Liver (tissue), 9 donors: ENCODE measurements around the gene TSC22D3. TPM values are rescaled to one million over a fixed set of nuclear protein-coding genes. Genes with fewer than 3 reads are reported as not detected.

Source experiments
- DNase-seq: peaks from one replicate; pipeline ENCODE4 v3.0.0-alpha.2; 2017; ENCODE audit warnings: low spot score
- H3K27ac ChIP-seq, 2 donors: one replicate each; pipeline ENCODE4 v1.7.0; 2013; ENCODE audit warnings: inconsistent platforms in 2 of 2, low read length in 2 of 2, control low read depth in 1 of 2, low read depth in 1 of 2, mild to moderate bottlenecking in 1 of 2
- H3K27me3 ChIP-seq, 4 donors: one replicate each; pipeline versions ENCODE4 v1.6.1 to v1.7.0; 2013; ENCODE audit warnings: low read length in 3 of 4, inconsistent platforms in 1 of 4, mild to moderate bottlenecking in 1 of 4, moderate library complexity in 1 of 4; ENCODE audit not compliant: control insufficient read depth in 4 of 4, insufficient read depth in 4 of 4
- H3K36me3 ChIP-seq, 4 donors: one replicate each; pipeline versions ENCODE4 v1.6.1 to v1.7.0; 2013; ENCODE audit warnings: low read length in 3 of 4, mild to moderate bottlenecking in 3 of 4, low read depth in 1 of 4, moderate library complexity in 1 of 4; ENCODE audit not compliant: control insufficient read depth in 4 of 4, insufficient read depth in 3 of 4
- H3K4me1 ChIP-seq, 4 donors: one replicate each; pipeline versions ENCODE4 v1.6.1 to v1.7.0; 2013; ENCODE audit warnings: low read length in 3 of 4, mild to moderate bottlenecking in 3 of 4, moderate library complexity in 1 of 4; ENCODE audit not compliant: control insufficient read depth in 4 of 4, insufficient read depth in 4 of 4
- H3K4me3 ChIP-seq, 3 donors: one replicate each; pipeline versions ENCODE4 v1.6.1 to v1.7.0; 2013; ENCODE audit warnings: low read length in 3 of 3, control low read depth in 1 of 3, low read depth in 1 of 3, mild to moderate bottlenecking in 1 of 3
- H3K9ac ChIP-seq, 2 donors: one replicate each; pipeline ENCODE4 v1.7.0; 2013; ENCODE audit warnings: low read length in 2 of 2, mild to moderate bottlenecking in 2 of 2, moderate library complexity in 2 of 2, control low read depth in 1 of 2, low read depth in 1 of 2
- H3K9me3 ChIP-seq, 4 donors: one replicate each; pipeline versions ENCODE4 v1.6.1 to v1.7.0; 2013; ENCODE audit warnings: low read length in 3 of 4; ENCODE audit not compliant: control insufficient read depth in 4 of 4
- CTCF ChIP-seq: fragments of 150-350 bp; IDR thresholded peaks from 2 replicates; pipeline ENCODE4 v1.5.1; 2017; ENCODE audit warnings: improper control_type of control experiment, low read depth, low read length; ENCODE audit not compliant: missing input control
- EGR1 ChIP-seq, 2 donors: IDR thresholded peaks; 2 replicates each; pipeline ENCODE4 v1.6.1; 2016 to 2018; ENCODE audit warnings: antibody characterized with exemption in 2 of 2, low read depth in 2 of 2
- FOXA1 ChIP-seq: IDR thresholded peaks from 2 replicates; pipeline ENCODE4 v1.6.1; 2016; ENCODE audit warnings: antibody characterized with exemption
- FOXA2 ChIP-seq: IDR thresholded peaks from 2 replicates; pipeline ENCODE4 v1.6.1; 2016; ENCODE audit warnings: antibody characterized with exemption
- GABPA ChIP-seq, 2 donors: IDR thresholded peaks in 1 of 2; conservative IDR thresholded peaks in 1 of 2; 2 replicates each; pipeline ENCODE4 v1.6.1; 2016; ENCODE audit warnings: antibody characterized with exemption in 2 of 2, mild to moderate bottlenecking in 1 of 2, moderate library complexity in 1 of 2
- HNF4A ChIP-seq, 2 donors: conservative IDR thresholded peaks; 2 replicates each; pipeline ENCODE4 v1.6.1; 2016; ENCODE audit warnings: antibody characterized with exemption in 2 of 2, mild to moderate bottlenecking in 2 of 2
- HNF4G ChIP-seq: IDR thresholded peaks from 2 replicates; pipeline ENCODE4 v1.6.1; 2016; ENCODE audit warnings: antibody characterized with exemption
- JUND ChIP-seq, 2 donors: IDR thresholded peaks; 2 replicates each; pipeline ENCODE4 v1.6.1; 2016; ENCODE audit warnings: antibody characterized with exemption in 2 of 2
- MAX ChIP-seq: IDR thresholded peaks from 2 replicates; pipeline ENCODE4 v1.6.1; 2016; ENCODE audit warnings: antibody characterized with exemption
- NR2F2 ChIP-seq: IDR thresholded peaks from 2 replicates; pipeline ENCODE4 v1.6.1; 2016; ENCODE audit warnings: antibody characterized with exemption
- RAD21 ChIP-seq, 2 donors: IDR thresholded peaks; 2 replicates each; pipeline ENCODE4 v1.6.1; 2016; ENCODE audit warnings: antibody characterized with exemption in 2 of 2, mild to moderate bottlenecking in 2 of 2
- REST ChIP-seq: IDR thresholded peaks from 2 replicates; pipeline ENCODE4 v1.6.1; 2016; ENCODE audit warnings: antibody characterized with exemption, mild to moderate bottlenecking
- RXRA ChIP-seq, 2 donors: IDR thresholded peaks; 2 replicates each; pipeline ENCODE4 v1.6.1; 2017 to 2018; ENCODE audit warnings: antibody characterized with exemption in 2 of 2, mild to moderate bottlenecking in 1 of 2
- SP1 ChIP-seq: IDR thresholded peaks from 2 replicates; pipeline ENCODE4 v1.6.1; 2018; ENCODE audit warnings: antibody characterized with exemption, mild to moderate bottlenecking
- TAF1 ChIP-seq: conservative IDR thresholded peaks from 2 replicates; pipeline ENCODE4 v1.6.1; 2016; ENCODE audit warnings: antibody characterized with exemption, mild to moderate bottlenecking
- YY1 ChIP-seq: IDR thresholded peaks from 2 replicates; pipeline ENCODE4 v1.6.1; 2016; ENCODE audit warnings: antibody characterized with exemption, mild to moderate bottlenecking
- WGBS: extraction: QIAGEN DNeasy Blood & Tissue Kit; methylation state at CpG from one replicate; pipeline ENCODE4 v1.1.7; 2013; 5-methylcytosine and 5-hydroxymethylcytosine counted together
- polyA plus RNA-seq, 2 donors: library from polyadenylated mRNA; stranded (reverse) in 1 of 2; unstranded in 1 of 2; fragments of 200-250 nt in 1 of 2; fragments of >200 nt in 1 of 2; fragmentation: Nextera tagmentation in 1 of 2; extraction: Ambion mirVana in 1 of 2; gene quantifications; one replicate each; pipeline versions ENCODE4 v1.2.1 to v1.2.3, GENCODE V29; 2013 to 2015
- total RNA-seq, 2 donors: library from RNA; depleted of rRNA; stranded (reverse); fragments of >200 nt; gene quantifications; one replicate each; pipeline ENCODE4 v1.2.3, GENCODE V29; 2014
- TF ChIP-seq, protein P1 (sequence below): IDR thresholded peaks from 2 replicates; pipeline ENCODE4 v1.6.1; 2016; ENCODE audit warnings: antibody characterized with exemption
- donor health status: healthy.
- donor health status: healthy.
- donor health status: healthy.
- donor health status: healthy.
- donor health status: healthy.

The TSC22D3 gene
- total and polyA plus RNA-seq, 4 donors: 10.5 to 128 (median 48.1) TPM

DNA sequence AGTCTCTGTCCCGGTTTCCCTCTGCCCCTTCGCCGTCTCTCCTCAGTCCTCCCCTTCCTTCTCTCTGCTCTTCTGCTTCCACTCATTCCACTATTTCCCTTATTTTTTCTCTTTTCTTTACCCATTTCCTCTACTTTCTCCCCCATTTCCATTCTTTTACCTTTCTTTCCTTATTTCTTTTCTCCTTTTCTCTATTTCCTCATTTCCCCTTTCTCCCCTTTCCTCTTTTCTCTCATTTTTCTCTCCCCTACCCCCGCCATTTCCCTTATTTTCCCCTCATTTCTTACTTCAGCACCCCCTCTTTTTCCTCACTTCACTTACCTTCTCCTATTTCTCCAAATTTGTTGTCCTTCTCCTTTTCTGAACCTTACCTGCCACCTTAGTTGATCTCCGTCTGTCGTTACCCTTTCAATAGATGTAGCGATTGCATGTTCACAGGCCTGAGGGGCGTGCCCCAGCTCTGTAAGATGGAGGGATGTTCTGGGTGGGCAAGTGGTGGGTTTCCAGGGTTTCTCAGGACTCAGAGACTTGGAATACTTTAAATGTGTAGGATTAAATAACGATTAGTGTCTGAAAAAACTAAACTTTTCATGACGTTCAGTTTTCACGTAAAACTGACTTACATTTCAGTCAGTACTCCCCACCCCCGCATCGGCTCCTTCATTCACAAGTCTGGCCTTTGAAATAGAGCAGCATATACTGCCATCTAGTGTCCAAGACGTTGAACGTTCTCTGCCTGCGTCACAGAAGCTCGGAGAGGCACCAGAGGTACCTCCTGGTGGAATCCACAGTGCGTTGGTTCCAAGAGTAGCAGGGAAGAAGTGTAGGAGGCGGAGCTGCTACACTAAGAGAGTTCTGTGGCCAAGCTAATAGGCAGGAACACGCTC lies 1.3 kb upstream of the TSC22D3 start:
- WGBS: 5% methylated on average over 20 of the region's 20 CpGs
- peaks cover 2 to 25% (median 12%) of the 10 kb centered on the region in 4 donors for H3K4me1 ChIP-seq
- H3K36me3 ChIP-seq: no peaks in the 10 kb centered on the region
- TF ChIP-seq, protein P1, sequence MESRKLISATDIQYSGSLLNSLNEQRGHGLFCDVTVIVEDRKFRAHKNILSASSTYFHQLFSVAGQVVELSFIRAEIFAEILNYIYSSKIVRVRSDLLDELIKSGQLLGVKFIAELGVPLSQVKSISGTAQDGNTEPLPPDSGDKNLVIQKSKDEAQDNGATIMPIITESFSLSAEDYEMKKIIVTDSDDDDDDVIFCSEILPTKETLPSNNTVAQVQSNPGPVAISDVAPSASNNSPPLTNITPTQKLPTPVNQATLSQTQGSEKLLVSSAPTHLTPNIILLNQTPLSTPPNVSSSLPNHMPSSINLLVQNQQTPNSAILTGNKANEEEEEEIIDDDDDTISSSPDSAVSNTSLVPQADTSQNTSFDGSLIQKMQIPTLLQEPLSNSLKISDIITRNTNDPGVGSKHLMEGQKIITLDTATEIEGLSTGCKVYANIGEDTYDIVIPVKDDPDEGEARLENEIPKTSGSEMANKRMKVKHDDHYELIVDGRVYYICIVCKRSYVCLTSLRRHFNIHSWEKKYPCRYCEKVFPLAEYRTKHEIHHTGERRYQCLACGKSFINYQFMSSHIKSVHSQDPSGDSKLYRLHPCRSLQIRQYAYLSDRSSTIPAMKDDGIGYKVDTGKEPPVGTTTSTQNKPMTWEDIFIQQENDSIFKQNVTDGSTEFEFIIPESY: no peak
- peak; percentile 93 to 97 for TF ChIP-seq RAD21 (IDR thresholded peaks at IDR 0.05)
- TF ChIP-seq EGR1 (IDR thresholded peaks at IDR 0.05; ENCODE audit: low read depth in 2 of 2): peak; percentile 85 to 87
- no peak for TF ChIP-seq FOXA1
- TF ChIP-seq FOXA2: no peak
- TF ChIP-seq CTCF: peak; percentile 86
- TF ChIP-seq HNF4A (conservative IDR thresholded peaks at IDR 0.05): peak in 1 of 2 donors; percentile 33
- TF ChIP-seq HNF4G: no peak
- no peak for TF ChIP-seq YY1
- peak in 1 of 2 donors; percentile 12 for TF ChIP-seq RXRA (IDR thresholded peaks at IDR 0.05)
- TF ChIP-seq MAX: no peak
- H3K4me3 ChIP-seq: peak overlapping the region in 1 of 3 donors; percentile 66
- peak; percentile 39 for DNase-seq
- H3K9ac ChIP-seq: peak overlapping the region in 1 of 2 donors; percentile 42
- no peaks in the 10 kb centered on the region for H3K9me3 ChIP-seq
- no peaks in the 10 kb centered on the region for H3K27me3 ChIP-seq
- H3K27ac ChIP-seq: no peak overlapping the region

DNA sequence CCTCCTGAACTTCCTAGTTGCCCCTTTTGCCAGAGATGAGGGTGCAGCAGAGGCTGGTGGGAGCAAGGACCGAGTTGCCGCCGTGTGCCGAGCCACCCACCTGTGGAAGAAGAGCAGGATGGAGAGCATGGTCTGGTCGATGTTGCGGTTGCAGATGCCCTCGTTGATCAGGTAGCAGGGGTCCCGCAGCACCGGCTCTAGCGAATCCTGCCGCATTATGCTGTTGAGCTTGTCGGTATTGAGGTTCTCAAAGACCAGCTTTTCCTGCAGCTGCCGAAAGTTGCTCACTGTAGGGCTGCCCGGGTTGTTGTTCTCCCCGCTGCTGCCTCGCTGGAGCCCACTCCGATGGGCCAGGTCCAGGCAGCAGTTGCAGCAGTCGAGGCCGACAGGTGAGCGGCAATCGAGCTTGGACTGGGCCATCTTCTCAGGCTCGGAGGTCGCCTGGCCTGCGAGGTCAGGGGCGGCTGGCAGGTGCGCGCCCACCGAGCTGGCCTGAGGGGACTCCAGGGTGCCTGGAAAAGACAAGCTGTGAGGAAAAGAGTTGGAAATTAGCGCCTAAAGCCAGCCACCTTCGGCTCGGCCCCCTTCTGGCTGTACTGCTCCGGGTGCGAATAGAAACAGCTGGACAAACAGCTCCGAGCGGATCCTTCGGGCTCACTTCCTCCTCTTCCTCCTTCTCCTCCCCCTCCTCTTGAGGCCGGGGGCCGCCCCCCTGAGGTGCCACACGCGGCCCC lies 420 bp downstream of the TSC22D3 start:
- 6% methylated on average over 40 of the region's 40 CpGs for WGBS
- peak overlapping the region in 1 of 2 donors; percentile 36 for H3K9ac ChIP-seq
- no peak for TF ChIP-seq REST
- no peak for TF ChIP-seq GABPA (IDR thresholded peaks at IDR 0.05 in 1 of 2, conservative IDR thresholded peaks at IDR 0.05 in 1 of 2)
- TF ChIP-seq CTCF: no peak
- TF ChIP-seq FOXA1: no peak
- TF ChIP-seq HNF4A (conservative IDR thresholded peaks at IDR 0.05): no peak
- TF ChIP-seq MAX: no peak
- TF ChIP-seq YY1: no peak
- no peak for TF ChIP-seq NR2F2
- no peak for TF ChIP-seq HNF4G
- TF ChIP-seq SP1: no peak
- TF ChIP-seq TAF1: no peak
- no peak for TF ChIP-seq JUND (IDR thresholded peaks at IDR 0.05)
- TF ChIP-seq RXRA (IDR thresholded peaks at IDR 0.05): no peak
- no peak for TF ChIP-seq EGR1 (IDR thresholded peaks at IDR 0.05; ENCODE audit: low read depth in 2 of 2)
- TF ChIP-seq FOXA2: no peak
- TF ChIP-seq RAD21 (IDR thresholded peaks at IDR 0.05): no peak

More for the DNA sequence above, 420 bp downstream of the TSC22D3 start:
- H3K9me3 ChIP-seq: no peaks in the 10 kb centered on the region
- peaks cover 2 to 25% (median 12%) of the 10 kb centered on the region in 4 donors for H3K4me1 ChIP-seq
- H3K27ac ChIP-seq: peak overlapping the region; percentile 13 to 54
- no peak for DNase-seq
- H3K36me3 ChIP-seq: peaks cover 0 to 2% (median 0%) of the 10 kb centered on the region in 4 donors
- no peaks in the 10 kb centered on the region for H3K27me3 ChIP-seq
- peak overlapping the region; percentile 20 to 71 (median 66) for H3K4me3 ChIP-seq
